Measurements from ENCODE around the gene STAT3.

DNA sequence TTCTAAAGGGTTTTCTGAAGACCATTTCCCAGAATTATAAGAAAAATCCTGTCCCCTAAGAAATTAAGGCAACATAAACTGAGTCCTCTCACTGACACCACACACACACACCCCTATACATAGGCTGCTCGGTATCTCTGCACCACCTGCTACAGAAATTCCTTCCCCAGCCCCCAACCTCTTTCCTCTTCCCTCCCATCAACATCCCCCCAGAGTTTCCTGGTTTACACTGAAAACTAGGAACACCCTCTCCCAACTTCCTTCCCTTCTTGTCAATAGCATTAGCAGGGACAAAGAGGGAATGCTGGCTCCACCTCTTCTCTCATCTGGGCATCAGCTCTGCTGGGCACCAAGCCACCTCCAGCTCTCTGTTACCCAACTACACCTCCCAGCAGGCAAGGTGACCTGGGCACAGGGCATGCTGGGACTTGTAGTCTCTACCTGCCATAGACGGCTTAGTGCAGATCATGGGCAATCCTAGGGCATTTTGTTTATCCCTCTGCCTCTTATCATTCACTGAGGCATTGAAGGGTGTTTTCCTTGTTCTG lies 19.1 kb upstream of the STAT3 start:
- TF ChIP-seq TAF1 (IDR thresholded peaks at IDR 0.05; ENCODE audit: control insufficient read depth, extremely low read depth, insufficient read depth, low read length, severe bottlenecking), result no peak
- TF ChIP-seq, protein P1, sequence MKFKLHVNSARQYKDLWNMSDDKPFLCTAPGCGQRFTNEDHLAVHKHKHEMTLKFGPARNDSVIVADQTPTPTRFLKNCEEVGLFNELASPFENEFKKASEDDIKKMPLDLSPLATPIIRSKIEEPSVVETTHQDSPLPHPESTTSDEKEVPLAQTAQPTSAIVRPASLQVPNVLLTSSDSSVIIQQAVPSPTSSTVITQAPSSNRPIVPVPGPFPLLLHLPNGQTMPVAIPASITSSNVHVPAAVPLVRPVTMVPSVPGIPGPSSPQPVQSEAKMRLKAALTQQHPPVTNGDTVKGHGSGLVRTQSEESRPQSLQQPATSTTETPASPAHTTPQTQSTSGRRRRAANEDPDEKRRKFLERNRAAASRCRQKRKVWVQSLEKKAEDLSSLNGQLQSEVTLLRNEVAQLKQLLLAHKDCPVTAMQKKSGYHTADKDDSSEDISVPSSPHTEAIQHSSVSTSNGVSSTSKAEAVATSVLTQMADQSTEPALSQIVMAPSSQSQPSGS (CRISPR knock-in tag; IDR thresholded peaks at IDR 0.05), result no peak
- peak; percentile 70 for TF ChIP-seq CEBPB (tag; IDR thresholded peaks at IDR 0.05)
- TF ChIP-seq SRSF3 (IDR thresholded peaks at IDR 0.05; ENCODE audit: insufficient read depth, low read length), result no peak
- no peak for TF ChIP-seq HMGXB4 (CRISPR knock-in tag; IDR thresholded peaks at IDR 0.05)
- no peak for TF ChIP-seq L3MBTL2 (IDR thresholded peaks at IDR 0.05)
- no peak for TF ChIP-seq KDM1A (IDR thresholded peaks at IDR 0.05)
- no peak for TF ChIP-seq CTCF (IDR thresholded peaks at IDR 0.05 in 2 of 3, conservative IDR thresholded peaks at IDR 0.05 in 1 of 3; ENCODE audit: insufficient read depth in 2 of 3, low read depth in 1 of 3, low read length in 3 of 3)
- TF ChIP-seq PRMT5 (CRISPR knock-in tag; IDR thresholded peaks at IDR 0.05), result no peak
- no peak for TF ChIP-seq TCF7L2 (IDR thresholded peaks at IDR 0.05; ENCODE audit: low read depth, low read length)
- no peak for TF ChIP-seq NCOA1 (IDR thresholded peaks at IDR 0.05; ENCODE audit: low read depth)
- no peak for TF ChIP-seq CHD1 (IDR thresholded peaks at IDR 0.05; ENCODE audit: low read length)
